Duodenal mucosa (tissue), 2 donors: ENCODE data around the gene RHBDD3.
A peak's percentile ranks its signal among the peaks of the same experiment; 100 is the strongest.

Experiments
- H3K27ac ChIP-seq: one replicate; pipeline ENCODE4 v1.7.0; 2013; ENCODE audit warnings: low read depth, low read length
- H3K27me3 ChIP-seq, 2 donors: one replicate each; pipeline ENCODE4 v1.7.0; 2013; ENCODE audit warnings: low read length in 2 of 2, control low read depth in 1 of 2; ENCODE audit not compliant: insufficient read depth in 2 of 2, control insufficient read depth in 1 of 2
- H3K36me3 ChIP-seq, 2 donors: one replicate each; pipeline ENCODE4 v1.7.0; 2013; ENCODE audit warnings: low read length in 2 of 2, control low read depth in 1 of 2; ENCODE audit not compliant: insufficient read depth in 2 of 2, control insufficient read depth in 1 of 2
- H3K4me1 ChIP-seq, 2 donors: one replicate each; pipeline ENCODE4 v1.7.0; 2013; ENCODE audit warnings: low read length in 2 of 2, control low read depth in 1 of 2; ENCODE audit not compliant: insufficient read depth in 2 of 2, control insufficient read depth in 1 of 2
- H3K4me3 ChIP-seq, 2 donors: one replicate each; pipeline ENCODE4 v1.7.0; 2013; ENCODE audit warnings: low read length in 2 of 2, low read depth in 1 of 2
- H3K9ac ChIP-seq, 2 donors: one replicate each; pipeline ENCODE4 v1.7.0; 2013; ENCODE audit warnings: low read length in 2 of 2, low read depth in 1 of 2
- H3K9me3 ChIP-seq, 2 donors: one replicate each; pipeline ENCODE4 v1.7.0; 2013; ENCODE audit warnings: low read length in 2 of 2, control low read depth in 1 of 2; ENCODE audit not compliant: control insufficient read depth in 1 of 2

Gene RHBDD3

DNA sequence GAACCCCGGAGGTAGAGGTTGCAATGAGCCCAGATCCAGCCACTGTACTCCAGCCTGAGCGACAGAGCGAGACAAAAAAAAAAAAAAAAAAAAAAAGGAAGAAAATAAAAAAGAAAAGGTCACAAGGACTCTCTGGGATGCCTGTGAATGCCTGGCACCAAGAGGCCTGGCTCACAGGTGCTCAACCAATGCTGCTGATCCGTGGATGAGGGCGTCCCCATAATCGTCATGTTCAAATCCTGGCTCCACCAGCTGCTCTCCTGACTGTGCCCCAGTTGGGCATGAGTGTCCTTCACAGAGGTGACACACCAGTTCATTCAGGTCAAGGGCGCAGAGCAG is 38.0 kb upstream of the RHBDD3 start:
- H3K4me3 ChIP-seq = peak overlapping the region; percentile 75 to 86
- peaks cover 3 to 7% of the 10 kb centered on the region in 2 donors for H3K36me3 ChIP-seq
- no peaks in the 10 kb centered on the region for H3K27me3 ChIP-seq
- H3K4me1 ChIP-seq = peaks cover 54 to 62% of the 10 kb centered on the region in 2 donors
- H3K9ac ChIP-seq = peak overlapping the region in 1 of 2 donors; percentile 57
- no peaks in the 10 kb centered on the region for H3K9me3 ChIP-seq
- H3K27ac ChIP-seq = no peak overlapping the region

GRCh38 chr22:29302681-29303465 is 35.1 kb upstream of the RHBDD3 start:
- no peaks in the 10 kb centered on the region for H3K27me3 ChIP-seq
- H3K4me1 ChIP-seq = peaks cover 29 to 35% of the 10 kb centered on the region in 2 donors
- H3K4me3 ChIP-seq = peak overlapping the region in 1 of 2 donors; percentile 6
- H3K9ac ChIP-seq = peak overlapping the region; percentile 15 to 30
- peak overlapping the region; percentile 57 for H3K27ac ChIP-seq
- no peaks in the 10 kb centered on the region for H3K9me3 ChIP-seq
- peaks cover 26 to 34% of the 10 kb centered on the region in 2 donors for H3K36me3 ChIP-seq

DNA sequence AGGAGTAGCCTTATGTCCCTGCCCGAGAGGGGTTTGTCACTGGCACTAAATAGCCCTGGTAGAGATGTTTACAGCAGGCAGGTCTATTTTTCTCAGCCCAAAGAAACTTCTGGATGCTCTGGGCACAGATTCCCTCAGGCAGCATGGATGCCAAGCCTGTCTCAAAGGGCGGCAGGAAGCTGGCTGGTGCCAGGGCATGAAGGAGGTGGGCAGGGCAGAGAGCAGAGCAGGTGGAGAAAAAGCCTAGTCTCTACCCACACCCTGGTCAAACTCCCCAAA is 34.6 kb upstream of the RHBDD3 start:
- Histone ChIP-seq H3K9me3 (no peaks in the 10 kb centered on the region), H3K4me1 (peaks cover 25 to 30% of the 10 kb centered on the region in 2 donors), H3K9ac (no peak overlapping the region), H3K36me3 (peaks cover 31 to 40% of the 10 kb centered on the region in 2 donors), H3K27me3 (no peaks in the 10 kb centered on the region), H3K4me3 (no peak overlapping the region), H3K27ac (no peak overlapping the region)

DNA sequence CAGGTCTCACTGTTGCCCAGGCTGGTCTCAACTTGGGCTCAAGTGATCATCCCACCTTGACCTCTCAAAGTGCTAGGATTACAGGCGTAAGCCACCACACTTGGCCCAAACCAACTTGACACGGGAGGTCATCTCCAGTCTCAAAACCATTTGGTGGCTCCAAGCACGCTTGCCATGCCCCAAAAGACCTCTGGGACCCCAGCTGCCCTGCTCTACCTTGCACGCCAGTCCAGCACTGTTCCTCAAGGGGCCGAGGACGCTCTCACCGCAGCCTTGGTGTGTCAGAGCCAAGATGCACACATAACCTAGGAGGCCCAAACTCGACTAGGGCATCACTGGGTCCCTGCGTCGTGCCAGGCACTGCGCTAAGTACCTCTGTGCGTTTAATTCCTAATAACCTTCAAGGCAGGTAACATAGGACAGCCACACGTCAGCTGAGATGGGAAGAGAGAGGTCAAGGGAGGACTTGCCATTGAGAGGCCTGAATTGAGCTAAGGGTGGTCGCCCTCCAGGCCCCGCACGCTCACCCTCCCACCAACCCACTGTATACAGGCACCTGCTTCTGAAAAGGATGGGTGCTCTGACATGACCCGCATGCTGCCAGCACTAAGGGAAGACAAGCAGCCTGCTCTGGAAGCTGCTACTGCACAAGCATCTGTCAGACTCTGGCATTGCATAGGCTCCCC is 34.1 kb upstream of the RHBDD3 start:
- no peak overlapping the region for H3K4me3 ChIP-seq
- no peak overlapping the region for H3K27ac ChIP-seq
- H3K27me3 ChIP-seq = no peaks in the 10 kb centered on the region
- peaks cover 35 to 44% of the 10 kb centered on the region in 2 donors for H3K36me3 ChIP-seq
- H3K9me3 ChIP-seq = no peaks in the 10 kb centered on the region
- H3K4me1 ChIP-seq = peaks cover 25 to 28% of the 10 kb centered on the region in 2 donors
- no peak overlapping the region for H3K9ac ChIP-seq

DNA sequence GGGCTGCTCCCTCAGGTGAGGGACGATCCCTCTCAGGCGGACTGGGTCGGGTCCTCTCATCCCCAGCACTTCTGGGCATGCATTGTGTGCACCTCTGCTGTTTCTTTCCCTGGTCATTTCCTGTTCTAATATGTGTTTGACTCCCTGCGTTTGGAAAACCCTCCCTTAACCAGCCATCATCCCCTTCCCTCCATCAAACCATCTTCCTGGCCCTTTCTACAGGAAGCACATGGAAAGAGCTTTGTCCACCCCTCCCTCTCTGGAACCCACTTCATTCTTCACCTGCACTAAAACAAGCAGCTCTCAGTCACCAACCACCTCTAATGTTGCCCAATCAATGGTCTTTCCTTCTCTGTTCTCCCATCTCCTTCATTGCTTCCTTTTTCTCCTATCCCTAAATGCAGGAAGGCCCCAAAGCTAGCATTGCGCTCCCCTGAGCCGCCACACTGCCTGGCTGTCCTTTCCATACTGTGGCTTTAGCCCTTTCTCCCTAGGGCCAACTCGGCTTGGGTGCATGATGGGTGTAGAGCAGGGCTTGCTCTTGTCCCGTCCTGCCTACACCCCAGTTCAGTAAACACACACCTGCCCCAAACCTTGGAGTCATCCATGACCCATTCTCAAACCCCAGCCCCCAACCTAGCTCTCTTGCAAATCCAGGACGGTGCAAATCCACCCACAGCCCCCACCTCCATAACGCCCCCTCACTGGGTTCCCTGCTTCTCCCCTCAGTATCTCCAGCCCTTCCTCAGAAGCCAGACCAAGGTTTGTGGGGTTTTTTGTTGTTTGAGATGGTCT is 33.2 kb upstream of the RHBDD3 start:
- Histone ChIP-seq H3K9ac (no peak overlapping the region), H3K4me3 (no peak overlapping the region), H3K4me1 (peaks cover 24 to 26% of the 10 kb centered on the region in 2 donors), H3K36me3 (peaks cover 41 to 53% of the 10 kb centered on the region in 2 donors), H3K27me3 (no peaks in the 10 kb centered on the region), H3K27ac (no peak overlapping the region), H3K9me3 (no peaks in the 10 kb centered on the region)

DNA sequence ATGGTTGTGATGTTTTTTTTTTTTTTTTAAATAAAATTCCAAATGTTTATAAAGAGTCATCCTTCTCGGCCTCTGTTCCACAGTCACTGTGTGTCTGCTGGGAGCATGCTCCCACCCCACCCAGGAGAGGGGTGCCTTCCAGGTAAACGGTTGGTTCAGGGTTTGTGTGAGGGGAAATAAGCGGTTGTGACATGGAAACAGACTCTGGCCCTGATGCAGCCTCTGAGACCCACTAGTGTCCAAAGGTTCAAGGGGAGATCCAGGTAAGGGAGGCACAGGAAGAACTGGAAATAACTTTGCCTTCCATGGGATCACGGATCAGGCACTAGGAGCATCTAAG is 32.7 kb upstream of the RHBDD3 start:
- Histone ChIP-seq H3K27ac (no peak overlapping the region), H3K9ac (no peak overlapping the region), H3K4me1 (peaks cover 21 to 24% of the 10 kb centered on the region in 2 donors)

DNA sequence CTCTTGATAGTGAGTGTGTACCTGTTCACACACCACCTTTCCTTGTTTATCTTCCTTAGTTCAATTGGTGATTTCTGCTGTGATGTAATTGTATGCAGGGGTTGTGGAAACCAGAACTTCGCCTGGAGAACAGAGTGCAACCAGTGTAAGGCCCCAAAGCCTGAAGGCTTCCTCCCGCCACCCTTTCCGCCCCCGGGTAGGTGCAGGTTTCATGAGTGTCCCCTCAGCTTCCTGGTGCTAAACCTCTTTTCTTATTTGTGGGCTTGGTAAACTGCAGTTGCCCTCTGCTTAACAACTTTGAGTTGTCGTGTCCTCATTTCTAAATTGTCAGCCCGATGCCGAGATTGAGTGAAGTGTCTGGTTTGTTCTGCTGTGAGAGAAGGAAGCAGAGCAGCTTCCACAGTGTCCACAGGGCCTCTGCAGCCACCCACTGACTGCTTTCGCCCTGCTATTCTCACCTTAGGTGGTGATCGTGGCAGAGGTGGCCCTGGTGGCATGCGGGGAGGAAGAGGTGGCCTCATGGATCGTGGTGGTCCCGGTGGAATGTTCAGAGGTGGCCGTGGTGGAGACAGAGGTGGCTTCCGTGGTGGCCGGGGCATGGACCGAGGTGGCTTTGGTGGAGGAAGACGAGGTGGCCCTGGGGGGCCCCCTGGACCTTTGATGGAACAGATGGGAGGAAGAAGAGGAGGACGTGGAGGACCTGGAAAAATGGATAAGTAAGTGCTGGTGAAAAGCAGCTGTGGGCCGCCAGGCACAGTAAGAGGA is 31.5 kb upstream of the RHBDD3 start:
- no peak overlapping the region for H3K27ac ChIP-seq
- no peaks in the 10 kb centered on the region for H3K27me3 ChIP-seq
- no peaks in the 10 kb centered on the region for H3K9me3 ChIP-seq
- no peak overlapping the region for H3K9ac ChIP-seq
- no peak overlapping the region for H3K4me3 ChIP-seq
- peaks cover 21 to 24% of the 10 kb centered on the region in 2 donors for H3K4me1 ChIP-seq
- peaks cover 49 to 69% of the 10 kb centered on the region in 2 donors for H3K36me3 ChIP-seq

More for the DNA sequence above, 32.7 kb upstream of the RHBDD3 start:
- Histone ChIP-seq H3K36me3 (peaks cover 45 to 59% of the 10 kb centered on the region in 2 donors), H3K9me3 (no peaks in the 10 kb centered on the region), H3K4me3 (no peak overlapping the region), H3K27me3 (no peaks in the 10 kb centered on the region)

DNA sequence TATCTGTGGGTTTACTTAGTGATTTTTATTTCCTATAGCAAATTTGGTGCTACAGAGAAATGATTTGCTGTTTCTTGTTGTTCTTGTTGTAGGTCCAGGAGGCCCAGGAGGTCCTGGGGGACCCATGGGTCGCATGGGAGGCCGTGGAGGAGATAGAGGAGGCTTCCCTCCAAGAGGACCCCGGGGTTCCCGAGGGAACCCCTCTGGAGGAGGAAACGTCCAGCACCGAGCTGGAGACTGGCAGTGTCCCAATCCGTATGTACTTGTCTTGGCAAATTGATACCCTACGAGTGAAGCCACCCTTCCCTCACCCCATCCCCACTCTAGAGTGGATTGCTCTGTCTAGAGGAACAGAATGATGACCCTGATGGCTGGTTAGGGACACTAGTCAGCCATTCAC is 30.9 kb upstream of the RHBDD3 start:
- peaks cover 21 to 24% of the 10 kb centered on the region in 2 donors for H3K4me1 ChIP-seq
- H3K4me3 ChIP-seq = no peak overlapping the region
- no peaks in the 10 kb centered on the region for H3K9me3 ChIP-seq
- H3K27ac ChIP-seq = no peak overlapping the region
- H3K27me3 ChIP-seq = no peaks in the 10 kb centered on the region
- H3K9ac ChIP-seq = no peak overlapping the region
- H3K36me3 ChIP-seq = peaks cover 51 to 76% of the 10 kb centered on the region in 2 donors

DNA sequence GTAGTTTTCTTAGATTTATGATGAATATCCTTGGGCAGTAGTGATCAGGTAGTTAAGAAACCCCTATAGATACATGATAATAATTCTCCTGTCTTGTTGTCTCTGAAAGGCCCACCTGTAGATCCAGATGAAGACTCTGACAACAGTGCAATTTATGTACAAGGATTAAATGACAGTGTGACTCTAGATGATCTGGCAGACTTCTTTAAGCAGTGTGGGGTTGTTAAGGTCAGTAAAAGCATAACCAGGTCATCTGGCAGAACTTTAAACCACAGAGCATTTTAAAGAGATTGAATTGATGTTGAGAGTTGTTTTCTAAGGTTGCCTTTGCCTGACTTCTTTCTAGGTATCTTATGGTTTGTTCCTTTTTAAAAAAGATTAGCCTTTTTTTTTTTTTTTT is 24.6 kb upstream of the RHBDD3 start:
- peaks cover 70 to 98% of the 10 kb centered on the region in 2 donors for H3K36me3 ChIP-seq
- no peak overlapping the region for H3K4me3 ChIP-seq
- H3K27ac ChIP-seq = no peak overlapping the region
- no peaks in the 10 kb centered on the region for H3K9me3 ChIP-seq
- H3K4me1 ChIP-seq = no peaks in the 10 kb centered on the region
- H3K27me3 ChIP-seq = no peaks in the 10 kb centered on the region
- no peak overlapping the region for H3K9ac ChIP-seq
